ENCODE data around the gene LPCAT3. TPM values are rescaled to one million over a fixed set of nuclear protein-coding genes. Genes with fewer than 3 reads are reported as not detected.

Gene LPCAT3
- total RNA-seq, 1 experiment from 2014 or later, result 54.3 TPM

- ChIA-PET POLR2A (no interaction called here), CTCF (interaction anchor here (0.9 to 1.4 kb wide), 2 partner anchors 16 to 109 kb away, joined by 3 to 4 read pairs; partner anchors contain the start of gene USP5)
- TF ChIP-seq, protein P1, sequence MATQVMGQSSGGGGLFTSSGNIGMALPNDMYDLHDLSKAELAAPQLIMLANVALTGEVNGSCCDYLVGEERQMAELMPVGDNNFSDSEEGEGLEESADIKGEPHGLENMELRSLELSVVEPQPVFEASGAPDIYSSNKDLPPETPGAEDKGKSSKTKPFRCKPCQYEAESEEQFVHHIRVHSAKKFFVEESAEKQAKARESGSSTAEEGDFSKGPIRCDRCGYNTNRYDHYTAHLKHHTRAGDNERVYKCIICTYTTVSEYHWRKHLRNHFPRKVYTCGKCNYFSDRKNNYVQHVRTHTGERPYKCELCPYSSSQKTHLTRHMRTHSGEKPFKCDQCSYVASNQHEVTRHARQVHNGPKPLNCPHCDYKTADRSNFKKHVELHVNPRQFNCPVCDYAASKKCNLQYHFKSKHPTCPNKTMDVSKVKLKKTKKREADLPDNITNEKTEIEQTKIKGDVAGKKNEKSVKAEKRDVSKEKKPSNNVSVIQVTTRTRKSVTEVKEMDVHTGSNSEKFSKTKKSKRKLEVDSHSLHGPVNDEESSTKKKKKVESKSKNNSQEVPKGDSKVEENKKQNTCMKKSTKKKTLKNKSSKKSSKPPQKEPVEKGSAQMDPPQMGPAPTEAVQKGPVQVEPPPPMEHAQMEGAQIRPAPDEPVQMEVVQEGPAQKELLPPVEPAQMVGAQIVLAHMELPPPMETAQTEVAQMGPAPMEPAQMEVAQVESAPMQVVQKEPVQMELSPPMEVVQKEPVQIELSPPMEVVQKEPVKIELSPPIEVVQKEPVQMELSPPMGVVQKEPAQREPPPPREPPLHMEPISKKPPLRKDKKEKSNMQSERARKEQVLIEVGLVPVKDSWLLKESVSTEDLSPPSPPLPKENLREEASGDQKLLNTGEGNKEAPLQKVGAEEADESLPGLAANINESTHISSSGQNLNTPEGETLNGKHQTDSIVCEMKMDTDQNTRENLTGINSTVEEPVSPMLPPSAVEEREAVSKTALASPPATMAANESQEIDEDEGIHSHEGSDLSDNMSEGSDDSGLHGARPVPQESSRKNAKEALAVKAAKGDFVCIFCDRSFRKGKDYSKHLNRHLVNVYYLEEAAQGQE (IDR thresholded peaks at IDR 0.05; ENCODE audit: insufficient read depth in 1 of 2, low read depth in 2 of 2, low read length in 1 of 2), result no peak
- TF ChIP-seq POLR2AphosphoS5 (IDR thresholded peaks at IDR 0.05; ENCODE audit: low read depth, low read length) (no peak), TCF7L2 (IDR thresholded peaks at IDR 0.05; ENCODE audit: low read depth, low read length) (no peak), SIN3A (IDR thresholded peaks at IDR 0.05; ENCODE audit: borderline replicate concordance, insufficient read depth, low read depth, low read length) (no peak)
- TF ChIP-seq, protein P2, sequence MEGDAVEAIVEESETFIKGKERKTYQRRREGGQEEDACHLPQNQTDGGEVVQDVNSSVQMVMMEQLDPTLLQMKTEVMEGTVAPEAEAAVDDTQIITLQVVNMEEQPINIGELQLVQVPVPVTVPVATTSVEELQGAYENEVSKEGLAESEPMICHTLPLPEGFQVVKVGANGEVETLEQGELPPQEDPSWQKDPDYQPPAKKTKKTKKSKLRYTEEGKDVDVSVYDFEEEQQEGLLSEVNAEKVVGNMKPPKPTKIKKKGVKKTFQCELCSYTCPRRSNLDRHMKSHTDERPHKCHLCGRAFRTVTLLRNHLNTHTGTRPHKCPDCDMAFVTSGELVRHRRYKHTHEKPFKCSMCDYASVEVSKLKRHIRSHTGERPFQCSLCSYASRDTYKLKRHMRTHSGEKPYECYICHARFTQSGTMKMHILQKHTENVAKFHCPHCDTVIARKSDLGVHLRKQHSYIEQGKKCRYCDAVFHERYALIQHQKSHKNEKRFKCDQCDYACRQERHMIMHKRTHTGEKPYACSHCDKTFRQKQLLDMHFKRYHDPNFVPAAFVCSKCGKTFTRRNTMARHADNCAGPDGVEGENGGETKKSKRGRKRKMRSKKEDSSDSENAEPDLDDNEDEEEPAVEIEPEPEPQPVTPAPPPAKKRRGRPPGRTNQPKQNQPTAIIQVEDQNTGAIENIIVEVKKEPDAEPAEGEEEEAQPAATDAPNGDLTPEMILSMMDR (IDR thresholded peaks at IDR 0.05), result no peak
- no peak overlapping the region for H3K4me3 ChIP-seq (ENCODE audit: low read depth in 2 of 2, low read length in 2 of 2)
- H3K4me1 ChIP-seq (ENCODE audit: control insufficient read depth, insufficient read depth, low read length), result peaks cover 17% of the 10 kb centered on the region
- ATAC-seq (0 out of 2 replicates have a peak, but pooled peaks have one; percentile 35), DNase-seq (ENCODE audit: low read depth, low spot score) (no peak)
- no peaks in the 10 kb centered on the region for H3K27me3 ChIP-seq (ENCODE audit: control insufficient read depth, insufficient read depth, low read length)
- peaks cover 11% of the 10 kb centered on the region for H3K36me3 ChIP-seq (ENCODE audit: control insufficient read depth, insufficient read depth, low read length)
- no peaks in the 10 kb centered on the region for H3K9me3 ChIP-seq (ENCODE audit: control insufficient read depth, insufficient read depth, low read depth, low read length)
- no peak overlapping the region for H3K27ac ChIP-seq (ENCODE audit: low read length)
- intact Hi-C loops (cut with micrococcal nuclease; ENCODE audit: unreplicated experiment) (no loop called here), in situ Hi-C loops (cut with HindIII; ENCODE audit: low pct_unique_long_range_greater_than_20kb, low sequenced_read_pairs) (no loop called here)
- no TSS peak for BruUV-seq (replicated peaks)
Observed at GRCh38 chr12:6960593-6961277, 57.5 kb downstream of the LPCAT3 start.

DNA sequence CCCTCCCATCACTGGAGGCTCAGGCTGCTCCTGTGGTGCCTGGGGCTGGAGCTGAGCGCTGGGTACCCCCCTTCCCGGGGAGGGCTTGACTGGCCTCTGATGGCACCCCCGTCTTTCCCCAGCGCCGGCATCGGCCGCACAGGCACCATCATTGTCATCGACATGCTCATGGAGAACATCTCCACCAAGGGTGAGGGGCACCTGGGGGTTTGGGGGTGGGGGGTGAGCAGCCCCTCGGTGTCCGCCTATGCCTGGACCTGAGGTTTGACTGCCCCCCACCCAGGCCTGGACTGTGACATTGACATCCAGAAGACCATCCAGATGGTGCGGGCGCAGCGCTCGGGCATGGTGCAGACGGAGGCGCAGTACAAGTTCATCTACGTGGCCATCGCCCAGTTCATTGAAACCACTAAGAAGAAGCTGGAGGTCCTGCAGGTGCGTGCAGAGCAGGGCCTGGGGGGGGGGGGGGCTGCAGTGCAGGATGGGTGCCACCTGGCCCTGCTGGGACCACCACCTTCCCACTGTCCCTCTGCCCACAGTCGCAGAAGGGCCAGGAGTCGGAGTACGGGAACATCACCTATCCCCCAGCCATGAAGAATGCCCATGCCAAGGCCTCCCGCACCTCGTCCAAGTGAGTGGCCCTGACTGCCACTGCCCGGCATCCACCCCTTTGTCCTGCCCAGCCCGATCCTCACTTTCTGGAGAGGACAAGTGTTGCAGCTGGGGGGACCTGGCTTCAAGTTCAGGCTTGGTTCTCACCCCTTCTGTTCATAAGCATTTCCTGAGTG is 58.3 kb downstream of the LPCAT3 start:
- intact Hi-C loops (cut with micrococcal nuclease; ENCODE audit: unreplicated experiment), result no loop called here
- in situ Hi-C loops (cut with HindIII; ENCODE audit: low pct_unique_long_range_greater_than_20kb, low sequenced_read_pairs), result no loop called here

More for the DNA sequence above, 58.3 kb downstream of the LPCAT3 start:
- H3K9me3 ChIP-seq (ENCODE audit: control insufficient read depth, insufficient read depth, low read depth, low read length), result no peaks in the 10 kb centered on the region
- DNase-seq (ENCODE audit: low read depth, low spot score) (no peak), ATAC-seq (no peak)
- BruUV-seq (replicated peaks), result no TSS peak
- H3K4me1 ChIP-seq (ENCODE audit: control insufficient read depth, insufficient read depth, low read length), result peaks cover 13% of the 10 kb centered on the region
- ChIA-PET CTCF (interaction anchor here (0.9 to 1.4 kb wide), 2 partner anchors 15 to 108 kb away, joined by 3 to 4 read pairs; partner anchors contain the start of gene USP5), POLR2A (no interaction called here)
- H3K4me3 ChIP-seq (ENCODE audit: low read depth in 2 of 2, low read length in 2 of 2), result no peak overlapping the region
- no peaks in the 10 kb centered on the region for H3K27me3 ChIP-seq (ENCODE audit: control insufficient read depth, insufficient read depth, low read length)
- TF ChIP-seq POLR2AphosphoS5 (IDR thresholded peaks at IDR 0.05; ENCODE audit: low read depth, low read length), result no peak
- TF ChIP-seq, protein P2 (IDR thresholded peaks at IDR 0.05), result no peak
- no peak for TF ChIP-seq SIN3A (IDR thresholded peaks at IDR 0.05; ENCODE audit: borderline replicate concordance, insufficient read depth, low read depth, low read length)
- TF ChIP-seq TCF7L2 (IDR thresholded peaks at IDR 0.05; ENCODE audit: low read depth, low read length), result no peak
- TF ChIP-seq, protein P1 (IDR thresholded peaks at IDR 0.05; ENCODE audit: insufficient read depth in 1 of 2, low read depth in 2 of 2, low read length in 1 of 2), result no peak
- H3K27ac ChIP-seq (ENCODE audit: low read length), result no peak overlapping the region
- H3K36me3 ChIP-seq (ENCODE audit: control insufficient read depth, insufficient read depth, low read length), result peaks cover 11% of the 10 kb centered on the region; the same call in 1 of the 2 replicates

Data from Panc1 (cell line).